K562 treated with DMSO at 1 percent for 12 hours (cell line): Measurements from ENCODE around the gene VPS37C. TPM values are rescaled to one million over a fixed set of nuclear protein-coding genes. Genes with fewer than 3 reads are reported as not detected.

Source experiments
- total RNA-seq: library from RNA; unstranded; fragments of 300-600 nt; gene quantifications from 2 replicates; pipeline ENCODE4 v1.2.3, GENCODE V29; 2022; ENCODE audit not compliant: insufficient read depth

Gene VPS37C
- total RNA-seq = 16.5 and 22.7 TPM in 2 replicates

DNA sequence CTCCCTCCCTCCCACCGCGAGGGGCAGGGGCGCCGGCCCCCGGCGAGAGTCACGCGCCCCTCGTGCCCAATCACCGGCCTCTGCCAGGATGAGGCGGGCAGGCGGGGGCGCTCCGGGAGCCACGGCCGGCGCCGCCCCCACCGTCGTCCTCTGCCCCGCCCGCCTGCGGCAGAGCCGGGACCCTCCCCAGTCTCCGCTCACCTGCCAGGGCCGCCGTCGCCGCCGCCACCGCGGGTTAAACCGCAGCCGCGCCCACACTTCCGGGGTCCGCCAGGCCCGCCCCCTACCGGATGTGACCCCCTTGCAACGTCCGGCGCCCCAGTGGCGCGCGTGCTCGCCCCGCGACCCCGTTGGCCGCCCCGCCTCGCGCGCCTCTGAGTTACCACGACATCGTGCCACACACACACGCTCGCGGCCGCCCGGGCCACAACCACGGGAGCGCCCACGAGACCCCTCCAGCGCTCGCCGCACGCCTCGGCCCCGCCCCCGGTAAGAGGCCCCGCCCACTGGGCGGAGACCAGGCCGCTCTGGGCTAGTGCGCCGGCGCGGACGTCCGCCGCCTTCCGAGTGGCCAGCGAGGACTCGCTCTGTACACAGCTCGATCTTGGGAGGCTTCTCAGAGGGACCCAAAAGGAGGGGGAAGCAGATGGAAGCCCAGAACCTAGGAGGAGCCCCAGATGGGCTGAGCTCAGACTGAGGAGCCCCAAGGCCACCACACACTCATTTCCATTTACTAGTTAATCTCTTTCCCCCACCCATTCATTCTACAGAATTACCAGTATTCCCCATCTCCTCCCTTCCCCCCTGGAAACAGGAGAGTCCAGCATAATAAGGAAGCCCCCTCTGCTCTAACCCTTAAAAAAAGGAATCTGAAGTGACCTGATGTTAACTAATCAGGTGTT, at the start of gene VPS37C:
Gene VPS37C (minus strand): TSS at position 237 of the 902 bp plus-strand sequence. CDS start 22,597 bp downstream, outside the sequence.

GRCh38 chr11:61202950-61203746, 41.9 kb upstream of the VPS37C start, which contains the start of gene PGA3:
TSS of gene PGA3 (plus strand) at chr11:61203515. CDS start at chr11:61203565, 50 bp downstream.

Other genes with a start within 250 kb of the VPS37C start
- 50.7 and 60.3 TPM in 2 replicates for gene TMEM109, start 247.3 kb downstream of the VPS37C start, total RNA-seq
- 0.23 TPM in 1 of 2 replicates, not detected in the other for gene TMEM132A, start 237.0 kb downstream of the VPS37C start, total RNA-seq
- gene SLC15A3, start 209.2 kb downstream of the VPS37C start, total RNA-seq = not detected in 2 replicates
- gene CD6, start 189.7 kb downstream of the VPS37C start, total RNA-seq = not detected in 2 replicates
- not detected in 2 replicates for gene CD5, start 58.9 kb downstream of the VPS37C start, total RNA-seq
- gene PGA3, start 42.1 kb upstream of the VPS37C start, total RNA-seq = not detected in 2 replicates
- gene PGA4, start 60.9 kb upstream of the VPS37C start, total RNA-seq = not detected in 2 replicates
- gene PGA5, start 79.7 kb upstream of the VPS37C start, total RNA-seq = not detected in 2 replicates
- gene VWCE, start 133.9 kb upstream of the VPS37C start, total RNA-seq = 1.9 and 2.8 TPM in 2 replicates
- 116 and 164 TPM in 2 replicates for gene DDB1, start 171.7 kb upstream of the VPS37C start, total RNA-seq
- gene TKFC, start 171.8 kb upstream of the VPS37C start, total RNA-seq = 18.6 and 23.8 TPM in 2 replicates
- 69.1 and 92.4 TPM in 2 replicates for gene CYB561A3, start 200.5 kb upstream of the VPS37C start, total RNA-seq
- gene TMEM138, start 200.9 kb upstream of the VPS37C start, total RNA-seq = 25.5 and 31.9 TPM in 2 replicates
- gene TMEM216, start 231.2 kb upstream of the VPS37C start, total RNA-seq = 6.9 and 8.2 TPM in 2 replicates